GM06990 (cell line): ENCODE data around the gene FKBP1A.

Experiments used
- DNase-seq: peaks from one replicate; pipeline ENCODE4 v3.0.0-alpha.2; 2011; ENCODE audit not compliant: insufficient read length; ENCODE audit errors: extremely low read depth
- H3K27me3 ChIP-seq: replicated peaks from 2 replicates; pipeline ENCODE4 v1.6.0; 2011; ENCODE audit warnings: low read length; ENCODE audit not compliant: control insufficient read depth, insufficient read depth
- H3K36me3 ChIP-seq: 2 replicates; pipeline ENCODE4 v1.5.1; 2011; ENCODE audit warnings: low read length; ENCODE audit not compliant: control insufficient read depth, insufficient read depth
- H3K4me3 ChIP-seq: replicated peaks from 2 replicates; pipeline ENCODE4 v1.5.1; 2011; ENCODE audit warnings: low read depth, mild to moderate bottlenecking, control low read depth, low read length
- TF ChIP-seq, protein P1 (sequence below): IDR thresholded peaks from 2 replicates; pipeline ENCODE4 v1.5.1; 2011; ENCODE audit warnings: low read length, control low read depth, mild to moderate bottlenecking, inconsistent platforms; ENCODE audit not compliant: insufficient read depth, poor library complexity, severe bottlenecking

FKBP1A gene

DNA sequence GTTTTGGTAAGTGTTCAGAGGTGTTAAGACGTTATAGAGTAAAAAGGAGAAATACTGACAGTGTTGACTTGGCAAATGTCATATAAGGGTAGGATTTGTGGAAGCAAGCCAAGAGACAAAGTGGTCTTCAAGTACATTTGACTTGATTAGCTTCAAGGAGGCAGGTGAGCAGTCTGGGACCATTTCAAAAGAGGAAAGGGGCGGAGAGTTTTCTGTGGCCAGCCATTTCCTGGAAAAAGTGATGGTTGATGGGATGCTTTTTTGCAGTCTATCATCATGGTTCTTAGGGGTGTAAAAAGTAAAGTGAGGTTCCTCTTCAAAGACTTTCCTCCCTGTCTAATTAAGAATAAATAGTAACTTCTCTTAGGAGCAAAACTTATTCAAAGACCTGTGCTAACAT lies 28.7 kb downstream of the FKBP1A start:
- Histone ChIP-seq H3K36me3 (peaks cover 16% of the 10 kb centered on the region), H3K27me3 (no peaks in the 10 kb centered on the region), H3K4me3 (no peak overlapping the region)
- TF ChIP-seq, protein P1, sequence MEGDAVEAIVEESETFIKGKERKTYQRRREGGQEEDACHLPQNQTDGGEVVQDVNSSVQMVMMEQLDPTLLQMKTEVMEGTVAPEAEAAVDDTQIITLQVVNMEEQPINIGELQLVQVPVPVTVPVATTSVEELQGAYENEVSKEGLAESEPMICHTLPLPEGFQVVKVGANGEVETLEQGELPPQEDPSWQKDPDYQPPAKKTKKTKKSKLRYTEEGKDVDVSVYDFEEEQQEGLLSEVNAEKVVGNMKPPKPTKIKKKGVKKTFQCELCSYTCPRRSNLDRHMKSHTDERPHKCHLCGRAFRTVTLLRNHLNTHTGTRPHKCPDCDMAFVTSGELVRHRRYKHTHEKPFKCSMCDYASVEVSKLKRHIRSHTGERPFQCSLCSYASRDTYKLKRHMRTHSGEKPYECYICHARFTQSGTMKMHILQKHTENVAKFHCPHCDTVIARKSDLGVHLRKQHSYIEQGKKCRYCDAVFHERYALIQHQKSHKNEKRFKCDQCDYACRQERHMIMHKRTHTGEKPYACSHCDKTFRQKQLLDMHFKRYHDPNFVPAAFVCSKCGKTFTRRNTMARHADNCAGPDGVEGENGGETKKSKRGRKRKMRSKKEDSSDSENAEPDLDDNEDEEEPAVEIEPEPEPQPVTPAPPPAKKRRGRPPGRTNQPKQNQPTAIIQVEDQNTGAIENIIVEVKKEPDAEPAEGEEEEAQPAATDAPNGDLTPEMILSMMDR: no peak
- no peak for DNase-seq

DNA sequence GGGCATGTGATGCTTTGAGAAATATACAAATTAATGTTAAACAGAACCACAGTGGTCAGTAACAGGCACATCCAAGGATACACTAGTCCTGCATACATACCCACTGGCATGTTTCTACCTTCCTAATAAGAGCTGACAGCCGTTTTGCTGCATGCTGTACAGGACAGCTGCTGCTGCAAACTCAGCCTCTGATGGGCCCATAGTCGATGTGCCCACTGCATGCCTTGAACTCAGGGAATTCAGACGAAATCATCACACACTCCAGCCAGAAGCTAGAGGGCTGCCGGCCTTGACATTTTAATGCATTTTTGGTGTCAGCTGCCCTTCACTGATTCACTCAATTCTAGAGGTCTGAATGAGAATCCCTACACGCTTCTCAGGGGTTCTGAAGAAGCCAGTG lies 29.3 kb downstream of the FKBP1A start:
- no peak for DNase-seq
- Histone ChIP-seq H3K27me3 (no peaks in the 10 kb centered on the region), H3K4me3 (no peak overlapping the region), H3K36me3 (peaks cover 16% of the 10 kb centered on the region)
- TF ChIP-seq, protein P1: no peak

DNA sequence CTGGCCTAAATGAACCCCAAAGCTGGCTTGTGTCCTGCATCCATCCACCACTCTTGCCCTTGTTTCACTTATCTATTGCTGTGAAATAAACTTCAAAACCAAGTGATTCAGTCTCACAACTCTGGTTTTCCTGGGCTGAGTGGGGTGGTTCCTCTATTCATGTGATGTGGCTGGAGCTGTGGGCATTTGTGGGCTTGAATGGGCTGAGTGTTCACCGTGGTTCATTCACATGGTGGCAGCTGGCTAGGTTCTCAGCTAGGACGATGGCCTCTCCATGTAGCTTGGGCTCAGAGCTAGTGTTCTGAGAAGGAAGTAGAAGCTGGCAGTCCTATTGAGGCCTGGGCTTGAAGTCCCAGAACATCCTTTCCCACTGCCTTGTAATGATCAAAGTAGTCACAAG lies 30.4 kb downstream of the FKBP1A start:
- DNase-seq: no peak
- Histone ChIP-seq H3K4me3 (no peak overlapping the region), H3K27me3 (no peaks in the 10 kb centered on the region), H3K36me3 (peaks cover 15% of the 10 kb centered on the region)
- TF ChIP-seq, protein P1: no peak

DNA sequence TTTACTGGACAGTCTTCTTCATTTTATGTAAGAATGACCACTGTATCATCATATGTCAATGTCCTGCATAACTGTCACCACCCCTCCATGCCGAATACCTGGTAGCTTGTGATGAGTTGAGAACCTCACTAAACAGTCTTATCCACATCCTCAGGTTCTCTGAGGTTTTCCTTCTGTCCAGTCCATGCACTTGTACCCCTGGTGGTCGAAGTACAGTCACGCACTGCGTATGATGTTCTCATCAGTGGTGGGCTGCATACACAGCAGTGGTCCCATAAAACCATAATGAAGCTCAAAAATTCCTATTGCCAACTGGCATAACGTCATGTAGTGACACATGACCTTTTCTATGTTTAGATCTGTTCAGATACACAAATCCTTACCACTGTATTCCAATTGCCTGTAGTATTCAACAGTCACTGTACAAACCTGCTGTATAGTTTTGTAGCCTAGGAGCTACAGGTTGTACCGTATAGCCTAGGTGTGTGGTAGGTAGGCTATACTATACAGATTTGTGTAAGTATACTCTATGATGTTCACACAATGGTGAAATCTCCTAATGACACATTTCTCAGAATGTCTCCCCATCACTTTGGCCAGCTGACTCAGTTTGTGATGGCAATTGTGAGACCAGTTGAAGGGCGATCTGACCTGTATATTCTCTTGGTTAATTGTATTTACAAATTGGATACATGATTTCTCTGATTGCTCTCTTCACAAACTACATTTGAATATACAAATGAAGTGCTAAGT lies 32.6 kb downstream of the FKBP1A start:
- Histone ChIP-seq H3K4me3 (no peak overlapping the region), H3K36me3 (peaks cover 12% of the 10 kb centered on the region), H3K27me3 (no peaks in the 10 kb centered on the region)
- no peak for DNase-seq
- TF ChIP-seq, protein P1: no peak

DNA sequence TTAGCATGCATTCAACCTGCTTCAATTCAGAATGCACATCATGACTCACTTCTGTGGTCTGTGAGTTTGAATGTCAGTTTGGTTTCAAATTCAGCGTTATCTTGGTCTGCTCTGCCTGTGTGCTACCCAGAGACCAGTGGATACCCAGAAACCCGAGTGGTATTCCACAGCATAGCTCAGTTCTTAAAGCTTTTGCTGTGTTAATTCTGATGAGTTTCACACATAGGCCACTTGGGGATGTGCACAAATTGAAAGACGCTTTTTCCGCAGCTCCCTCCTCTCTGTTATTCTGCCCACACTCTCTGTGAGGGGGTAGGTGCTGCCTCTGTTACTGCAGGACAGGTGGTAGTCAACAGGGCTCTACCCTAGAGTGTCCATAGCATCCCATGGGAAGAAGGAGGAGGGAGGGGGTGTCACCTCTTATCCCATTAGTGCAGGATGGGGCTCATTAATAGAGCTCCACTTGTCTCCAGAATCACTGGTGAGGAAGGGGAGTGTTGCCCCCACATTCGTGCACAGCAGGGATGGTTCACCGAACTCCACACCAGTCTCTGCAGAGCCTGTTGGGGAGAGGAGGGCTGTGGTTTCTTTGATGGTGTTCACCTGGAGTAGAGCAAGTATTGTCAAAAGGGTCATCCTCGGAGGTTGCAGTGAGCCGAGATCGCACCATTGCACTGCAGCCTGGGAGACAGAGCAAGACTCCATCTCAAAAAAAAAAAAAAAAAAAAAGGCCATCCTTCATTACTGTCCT lies 34.8 kb downstream of the FKBP1A start:
- H3K27me3 ChIP-seq: no peaks in the 10 kb centered on the region
- DNase-seq: no peak
- H3K4me3 ChIP-seq: no peak overlapping the region
- H3K36me3 ChIP-seq: peaks cover 20% of the 10 kb centered on the region
- TF ChIP-seq, protein P1: no peak
